GM21367 (cell line): ENCODE data around the gene R3HDM2.

Experiments used
- ATAC-seq: cut with Tn5 transposase; IDR thresholded peaks from one replicate; pipeline ENCODE4 v1.9.1; 2021; ENCODE audit not compliant: unreplicated experiment

R3HDM2 gene

GRCh38 chr12:57232156-57232756 is 198.6 kb downstream of the R3HDM2 start:
- ATAC-seq: no peak

GRCh38 chr12:57231276-57232021 is 199.4 kb downstream of the R3HDM2 start:
- no peak for ATAC-seq

- ATAC-seq: no peak
Measured at GRCh38 chr12:57230381-57231155, 200.3 kb downstream of the R3HDM2 start.

GRCh38 chr12:57229634-57230380 is 201.0 kb downstream of the R3HDM2 start, which contains the start of gene SHMT2:
Gene SHMT2 (plus strand): TSS chr12:57229711. CDS start chr12:57229779, 68 bp downstream.
- ATAC-seq: peak; percentile 51

DNA sequence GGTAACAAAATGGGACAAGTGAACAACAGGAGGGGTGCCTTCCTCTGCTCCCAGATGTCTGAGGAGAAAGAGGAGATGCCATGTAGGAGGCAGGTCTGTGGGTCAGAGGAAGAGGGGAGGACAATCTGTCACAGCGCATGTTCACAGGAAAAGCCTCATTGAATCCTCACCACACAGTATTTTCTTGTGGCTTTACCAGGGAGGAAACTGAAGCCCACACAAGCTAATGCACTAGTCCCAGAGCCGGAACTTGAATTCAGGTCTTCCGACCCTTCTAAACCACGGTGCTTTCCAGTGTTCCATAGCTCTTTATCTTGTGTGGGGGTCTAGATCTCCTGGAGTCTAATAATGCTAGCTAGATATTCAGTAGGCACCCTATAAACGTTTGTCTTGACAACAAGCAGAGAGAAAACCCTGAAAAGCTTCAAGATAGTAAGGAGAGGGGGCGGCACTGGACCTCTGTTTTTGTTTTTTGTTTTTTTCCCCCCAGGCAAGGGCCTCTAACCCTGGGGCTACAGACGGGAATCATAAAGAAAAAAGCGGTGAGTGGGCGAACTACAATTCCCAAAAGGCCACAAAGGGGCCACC is 201.7 kb downstream of the R3HDM2 start:
- no peak for ATAC-seq

- ATAC-seq: no peak
Measured at GRCh38 chr12:57227315-57228115, 203.3 kb downstream of the R3HDM2 start.

DNA sequence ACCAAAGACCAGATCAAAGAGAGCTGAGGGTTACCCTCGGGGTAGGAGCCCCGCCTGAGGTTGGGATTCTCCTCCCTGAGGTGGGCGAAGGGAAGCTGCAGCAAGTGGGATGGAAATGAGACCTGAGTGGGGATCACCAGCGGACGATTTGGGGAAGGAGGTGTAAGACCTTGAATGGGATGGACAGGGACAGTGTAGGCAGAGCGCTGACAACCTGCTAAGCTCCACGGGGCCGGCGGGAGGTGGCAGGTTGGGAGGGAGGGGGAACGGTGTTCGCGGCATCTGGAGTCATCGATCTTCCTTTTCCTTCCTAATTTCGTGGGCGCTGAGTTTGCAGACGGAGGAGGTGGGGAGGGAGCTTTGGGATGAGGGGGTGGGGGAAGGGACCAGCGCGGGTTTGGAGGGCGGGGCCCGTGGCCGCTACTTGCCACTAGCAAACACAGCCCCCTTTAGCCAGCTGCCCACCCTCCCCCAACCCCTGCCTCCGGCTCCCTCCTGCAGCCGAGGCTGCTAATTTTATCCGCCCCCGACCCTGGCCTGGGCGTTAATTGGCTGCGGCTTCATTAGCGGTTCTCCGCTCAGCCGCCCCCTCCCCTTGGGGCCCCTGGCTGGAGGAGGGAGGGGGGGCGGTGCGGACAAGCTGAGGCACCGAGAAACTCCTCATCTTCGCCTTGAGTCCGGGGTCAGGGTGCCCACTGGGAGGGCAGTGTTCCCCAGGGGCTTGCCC is 204.1 kb downstream of the R3HDM2 start:
- no peak for ATAC-seq

DNA sequence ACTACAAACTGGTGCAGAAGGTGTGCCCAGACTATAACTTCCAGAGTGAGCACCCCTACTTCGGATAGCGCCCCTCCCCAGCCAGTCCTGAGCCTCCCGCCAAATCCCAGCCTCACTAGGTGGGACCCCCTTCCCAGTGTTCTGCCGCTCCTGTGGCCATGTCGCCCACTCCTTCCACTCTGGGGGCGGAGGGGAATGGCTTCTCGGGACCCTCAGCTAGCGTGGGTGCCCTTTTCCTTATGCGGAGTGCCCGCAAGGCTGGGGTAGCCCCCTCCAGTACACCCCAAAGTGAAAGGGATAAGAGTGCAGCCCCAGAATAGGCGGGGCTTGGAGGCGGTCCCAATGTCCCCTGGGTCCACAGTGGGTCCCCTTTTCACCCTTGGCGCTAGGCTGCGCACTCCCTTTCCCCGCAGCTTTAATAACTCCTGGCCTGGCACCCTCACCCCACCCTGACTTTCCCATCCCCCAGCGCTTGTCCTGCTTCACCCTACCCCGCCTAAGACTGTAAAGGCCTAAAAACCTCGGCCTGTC is 205.1 kb downstream of the R3HDM2 start:
- no peak for ATAC-seq

- no peak for ATAC-seq
Measured at GRCh38 chr12:57224973-57225679, 205.7 kb downstream of the R3HDM2 start.

GRCh38 chr12:57224278-57224972 is 206.4 kb downstream of the R3HDM2 start:
- ATAC-seq: no peak

DNA sequence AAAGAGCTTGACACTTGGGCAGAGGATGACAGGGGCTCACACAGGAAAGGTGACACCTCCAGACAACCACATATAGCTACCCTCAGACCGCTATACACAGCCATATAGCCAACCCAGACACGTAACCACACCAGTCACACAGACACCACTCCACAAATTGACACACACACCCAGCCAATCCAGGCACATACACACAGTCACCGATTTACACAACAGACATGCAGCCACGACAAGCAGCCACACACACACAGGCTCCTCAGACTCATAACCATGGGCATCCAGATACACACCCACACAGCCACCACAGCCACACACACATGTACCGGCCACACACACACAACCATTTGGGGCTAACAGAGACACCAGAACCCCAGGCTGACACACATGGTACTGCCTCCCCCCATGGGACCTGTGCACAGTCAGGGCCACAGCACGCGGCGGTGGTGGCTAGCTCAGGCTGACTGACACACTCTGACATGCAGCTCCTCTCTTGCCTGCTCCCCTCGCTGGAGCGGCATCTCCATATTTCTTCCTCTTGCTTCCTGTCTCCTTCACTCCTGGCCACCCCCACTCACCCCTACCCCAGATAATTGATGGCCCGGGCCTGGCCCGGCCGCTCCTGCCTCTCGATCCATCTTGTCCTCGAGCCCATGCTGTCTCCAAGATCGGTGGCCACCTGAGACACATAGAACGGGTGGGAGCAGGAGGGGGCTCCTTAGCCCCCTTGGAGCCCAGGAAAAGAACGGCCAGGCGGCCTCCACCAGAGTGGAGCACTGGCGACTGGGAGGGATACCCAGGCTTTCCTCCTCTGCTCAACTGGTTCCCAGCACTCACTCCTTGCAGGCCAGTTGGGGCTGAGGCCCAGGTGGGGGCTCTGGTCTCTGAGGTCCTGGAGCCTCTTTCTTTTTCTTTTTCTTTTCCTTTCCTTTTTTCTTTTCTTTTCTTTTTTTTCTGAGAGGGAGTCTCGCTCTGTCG is 207.4 kb downstream of the R3HDM2 start:
- no peak for ATAC-seq

DNA sequence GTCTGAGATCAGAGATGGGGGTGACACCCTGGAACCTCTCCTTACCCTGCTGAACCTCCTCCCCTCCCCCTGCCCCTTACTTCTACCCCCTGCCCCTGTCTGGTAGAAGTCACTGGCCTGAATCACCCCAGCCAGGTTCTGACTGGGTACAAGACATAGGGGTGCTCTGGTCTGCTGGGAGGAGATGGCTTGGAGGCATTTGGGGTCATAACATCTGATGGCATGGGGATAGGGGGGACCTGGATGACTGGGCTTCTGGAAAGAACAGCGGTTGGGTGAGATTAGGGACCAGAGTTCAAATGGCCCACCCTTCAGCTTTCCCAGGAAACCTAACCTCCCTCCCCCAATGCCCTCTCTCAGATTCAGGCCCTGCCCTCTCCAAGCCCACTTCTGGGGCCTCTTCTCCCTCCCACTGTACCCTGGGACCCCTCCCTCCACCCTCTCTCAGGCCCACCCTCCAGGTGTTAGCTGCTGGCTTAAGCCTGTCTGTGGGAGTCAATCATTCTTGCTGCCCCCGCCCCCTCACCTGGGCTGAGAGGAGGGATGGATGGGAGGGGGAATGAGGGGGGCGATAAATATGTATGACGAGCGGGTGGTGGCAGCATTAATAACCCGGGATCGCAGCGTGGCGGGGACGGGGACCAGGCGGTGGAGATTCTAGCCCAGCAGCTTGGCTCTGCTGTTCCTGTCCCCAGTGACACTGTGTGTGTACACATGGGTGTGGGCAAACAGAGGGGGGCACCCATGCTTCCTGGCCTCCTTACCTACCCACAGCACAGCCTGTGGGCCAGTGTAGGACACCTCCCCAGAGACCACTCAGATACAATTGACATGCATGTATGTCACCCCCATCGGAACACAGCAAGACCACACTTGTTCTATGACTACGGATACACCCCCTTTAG is 208.3 kb downstream of the R3HDM2 start:
- ATAC-seq: no peak

- ATAC-seq: no peak
Measured at GRCh38 chr12:57221169-57221917, 209.5 kb downstream of the R3HDM2 start.

DNA sequence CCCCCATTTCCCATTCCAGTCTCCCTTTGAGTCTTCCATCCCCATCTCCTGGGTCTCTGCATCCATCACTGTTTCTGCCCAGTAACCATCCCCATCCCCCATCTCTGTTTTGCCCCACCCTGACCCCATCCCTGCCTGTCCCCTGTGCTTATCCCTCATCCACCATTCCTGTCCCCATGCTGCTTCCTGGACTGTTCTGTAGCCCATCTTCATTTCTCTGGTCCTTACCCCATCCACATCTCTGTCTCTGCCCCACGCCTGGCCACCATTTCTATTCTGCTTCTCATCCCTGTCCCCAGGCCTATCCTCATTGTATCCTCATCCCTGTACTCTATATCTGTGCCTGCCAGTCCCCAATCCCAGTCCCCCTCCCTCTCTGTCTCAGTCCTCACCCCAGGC is 210.1 kb downstream of the R3HDM2 start:
- no peak for ATAC-seq
